H1 (cell line): ENCODE results near the gene C9orf50. TPM values are rescaled to one million over a fixed set of nuclear protein-coding genes. Genes with fewer than 3 reads are reported as not detected.

ENCODE experiments used
- CTCF ChIA-PET: fragments of 300-600 bp; sonication (Branson Sonifier 250); formaldehyde crosslinking; loops from one replicate; lab custom pipeline; 2021; ENCODE audit not compliant: partially characterized antibody; lab: Charles Lee
- POLR2A ChIA-PET: fragments of 300-600 bp; sonication (Branson Sonifier 250); formaldehyde crosslinking; loops from one replicate; lab custom pipeline; 2021; ENCODE audit warnings: inconsistent platforms; ENCODE audit not compliant: partially characterized antibody; lab: Charles Lee
- DNase-seq, 2 experiments: peaks; one replicate each; pipeline versions ENCODE4 v3.0.0 to v3.0.0-alpha.2; 2010 to 2022; ENCODE audit warnings: low spot score in 2 of 2, low read depth in 1 of 2, mixed read lengths in 1 of 2
- FAIRE-seq: peaks from 2 replicates; lab custom pipeline; 2011; peaks lifted over from hg19 to GRCh38; lab: Jason Lieb, UNC
- H2AFZ ChIP-seq: 2 replicates; pipeline ENCODE4 v1.8.1; 2012; ENCODE audit warnings: low read length, inconsistent platforms
- H2AK5ac ChIP-seq: 2 replicates; pipeline ENCODE4 v1.6.1; 2013; ENCODE audit warnings: low read depth, low read length
- H2BK120ac ChIP-seq: replicated peaks from 2 replicates; pipeline ENCODE3; 2013; ENCODE audit warnings: low read depth, low read length, inconsistent platforms
- H2BK12ac ChIP-seq: 2 replicates; pipeline ENCODE4 v1.6.1; 2013; ENCODE audit warnings: low read depth, low read length
- H2BK15ac ChIP-seq: 2 replicates; pipeline ENCODE4 v1.6.1; 2013; ENCODE audit warnings: low read length
- H2BK20ac ChIP-seq: 2 replicates; pipeline ENCODE4 v1.6.1; 2013; ENCODE audit warnings: low read length
- H2BK5ac ChIP-seq: 2 replicates; pipeline ENCODE4 v1.6.1; 2013; ENCODE audit warnings: low read depth, low read length
- H3K14ac ChIP-seq: 2 replicates; pipeline ENCODE4 v1.6.1; 2013; ENCODE audit warnings: inconsistent platforms; ENCODE audit not compliant: insufficient read length
- H3K18ac ChIP-seq: 2 replicates; pipeline ENCODE4 v1.6.1; 2013; ENCODE audit warnings: low read length; ENCODE audit errors: extremely low read depth
- H3K23ac ChIP-seq: 2 replicates; pipeline ENCODE4 v1.6.1; 2013; ENCODE audit warnings: inconsistent platforms; ENCODE audit not compliant: insufficient read length
- H3K23me2 ChIP-seq: 2 replicates; pipeline ENCODE4 v1.6.1; 2013; ENCODE audit warnings: low read depth, low read length
- H3K27ac ChIP-seq: 2 replicates; pipeline ENCODE4 v1.6.1; 2011; ENCODE audit warnings: low read depth, low read length, inconsistent platforms
- H3K27me3 ChIP-seq, 4 experiments: replicated peaks in 1 of 4; 1 replicate in 1 of 4; 2 replicates in 3 of 4; pipeline versions ENCODE4 v1.6.1 to v1.8.1; 2011 to 2013; ENCODE audit warnings: low read length in 3 of 4, mild to moderate bottlenecking in 3 of 4, inconsistent platforms in 2 of 4, mixed read lengths in 2 of 4, moderate library complexity in 1 of 4; ENCODE audit not compliant: control insufficient read depth in 3 of 4, insufficient read depth in 3 of 4; ENCODE audit errors: extremely low read depth in 1 of 4
- H3K36me3 ChIP-seq, 4 experiments: 2 replicates each; pipeline versions ENCODE4 v1.6.1 to v1.8.1; 2011 to 2013; ENCODE audit warnings: mild to moderate bottlenecking in 4 of 4, low read length in 3 of 4, moderate library complexity in 2 of 4, control low read depth in 1 of 4, inconsistent platforms in 1 of 4; ENCODE audit not compliant: insufficient read depth in 4 of 4, control insufficient read depth in 2 of 4
- H3K4ac ChIP-seq: replicated peaks from 2 replicates; pipeline ENCODE3; 2013; ENCODE audit warnings: low read length, low read depth, mixed read lengths, inconsistent platforms; ENCODE audit not compliant: insufficient read length
- H3K4me1 ChIP-seq, 4 experiments: replicated peaks in 1 of 4; 1 replicate in 1 of 4; 2 replicates in 3 of 4; pipeline versions ENCODE4 v1.6.1 to v1.8.1; 2011 to 2013; ENCODE audit warnings: low read length in 3 of 4, inconsistent platforms in 2 of 4, mixed read lengths in 1 of 4; ENCODE audit not compliant: insufficient read depth in 4 of 4, control insufficient read depth in 3 of 4
- H3K4me2 ChIP-seq, 2 experiments: 2 replicates each; pipeline versions ENCODE4 v1.6.1 to v1.8.1; 2011 to 2013; ENCODE audit warnings: low read depth in 2 of 2, low read length in 2 of 2, control low read depth in 1 of 2, inconsistent platforms in 1 of 2, mild to moderate bottlenecking in 1 of 2; ENCODE audit not compliant: insufficient read depth in 1 of 2
- H3K4me3 ChIP-seq, 4 experiments: fragments of 200-600, 300-600 bp in 1 of 4; sonication (generic), shearing (Covaris generic), sonication (Bioruptor Twin) in 1 of 4; 2 replicates each; pipeline versions ENCODE4 v1.5.1 to v1.8.1; 2011 to 2016; ENCODE audit warnings: low read length in 4 of 4, low read depth in 3 of 4, control low read depth in 2 of 4, inconsistent platforms in 2 of 4, mild to moderate bottlenecking in 2 of 4, mixed read lengths in 1 of 4, moderate library complexity in 1 of 4; ENCODE audit not compliant: insufficient read depth in 2 of 4; ENCODE audit errors: extremely low read depth in 1 of 4
- H3K56ac ChIP-seq: replicated peaks from 2 replicates; pipeline ENCODE3; 2013; ENCODE audit warnings: low read depth, mild to moderate bottlenecking, mixed read lengths, low read length, inconsistent platforms; ENCODE audit not compliant: insufficient read length
- H3K79me1 ChIP-seq: 2 replicates; pipeline ENCODE4 v1.6.1; 2013; ENCODE audit warnings: low read depth, low read length, control low read depth
- H3K79me2 ChIP-seq, 2 experiments: 2 replicates each; pipeline versions ENCODE4 v1.6.1 to v1.8.1; 2012 to 2013; ENCODE audit warnings: low read length in 2 of 2, mild to moderate bottlenecking in 2 of 2, inconsistent platforms in 1 of 2; ENCODE audit not compliant: insufficient read depth in 2 of 2, control insufficient read depth in 1 of 2
- H3K9ac ChIP-seq, 4 experiments: replicated peaks in 1 of 4; 1 replicate in 1 of 4; 2 replicates in 3 of 4; pipeline versions ENCODE4 v1.6.1 to v1.8.1; 2011 to 2013; ENCODE audit warnings: low read depth in 3 of 4, low read length in 3 of 4, control low read depth in 2 of 4, mild to moderate bottlenecking in 2 of 4, moderate library complexity in 2 of 4, inconsistent platforms in 1 of 4; ENCODE audit errors: extremely low read depth in 1 of 4
- H3K9me3 ChIP-seq, 2 experiments: 2 replicates each; pipeline versions ENCODE4 v1.6.1 to v1.8.1; 2012 to 2013; ENCODE audit warnings: mild to moderate bottlenecking in 2 of 2, moderate library complexity in 2 of 2, control low read depth in 1 of 2, inconsistent platforms in 1 of 2, low read depth in 1 of 2, low read length in 1 of 2, mixed read lengths in 1 of 2; ENCODE audit not compliant: insufficient read depth in 2 of 2
- H4K20me1 ChIP-seq, 2 experiments: replicated peaks in 1 of 2; 2 replicates each; pipeline versions ENCODE3 to v1.8.1; 2011 to 2013; ENCODE audit warnings: inconsistent platforms in 2 of 2, low read length in 2 of 2, mild to moderate bottlenecking in 1 of 2; ENCODE audit not compliant: insufficient read depth in 2 of 2, control insufficient read depth in 1 of 2
- H4K5ac ChIP-seq: 2 replicates; pipeline ENCODE4 v1.6.1; 2013; ENCODE audit warnings: low read length, low read depth, mixed read lengths, inconsistent platforms; ENCODE audit not compliant: insufficient read length
- H4K8ac ChIP-seq: 2 replicates; pipeline ENCODE4 v1.8.0; 2013; ENCODE audit warnings: mild to moderate bottlenecking, moderate library complexity, low read length, inconsistent platforms; ENCODE audit not compliant: insufficient read depth; ENCODE audit errors: extremely low read depth
- H4K91ac ChIP-seq: replicated peaks from 2 replicates; pipeline ENCODE3; 2013; ENCODE audit warnings: low read length, mixed read lengths, inconsistent platforms; ENCODE audit not compliant: insufficient read length
- BRCA1 ChIP-seq: IDR thresholded peaks from 2 replicates; pipeline ENCODE4 v1.6.1; 2012; ENCODE audit warnings: low read depth, low read length, improper control_type of control experiment
- CBX5 ChIP-seq: fragments of 300-800, 300-1000 bp; sonication (generic); IDR thresholded peaks from 2 replicates; pipeline ENCODE4 v1.7.1; 2016; ENCODE audit warnings: antibody characterized with exemption, low read length, low read depth
- EP300 ChIP-seq, 2 experiments: IDR thresholded peaks; 1 replicate in 1 of 2; 2 replicates in 1 of 2; pipeline ENCODE4 v1.6.1; 2011 to 2012; ENCODE audit warnings: low read depth in 2 of 2, low read length in 2 of 2, mild to moderate bottlenecking in 2 of 2, borderline replicate concordance in 1 of 2, inconsistent platforms in 1 of 2, moderate library complexity in 1 of 2
- MAX ChIP-seq: IDR thresholded peaks from 2 replicates; pipeline ENCODE4 v1.6.1; 2012; ENCODE audit warnings: inconsistent platforms
- POLR2AphosphoS5 ChIP-seq: IDR thresholded peaks from 2 replicates; pipeline ENCODE4 v1.6.1; 2011; ENCODE audit warnings: low read depth, low read length
- SIN3A ChIP-seq, 2 experiments: IDR thresholded peaks in 1 of 2; conservative IDR thresholded peaks in 1 of 2; 2 replicates each; pipeline ENCODE4 v1.6.1; 2011 to 2012; ENCODE audit warnings: low read length in 2 of 2, improper control_type of control experiment in 1 of 2, low read depth in 1 of 2, mild to moderate bottlenecking in 1 of 2
- SP4 ChIP-seq: IDR thresholded peaks from 2 replicates; pipeline ENCODE4 v1.6.1; 2012; ENCODE audit warnings: low read length, inconsistent platforms
- WGBS, 2 experiments: shearing (Covaris generic) in 1 of 2; methylation state at CpG; one replicate each; pipeline versions ENCODE4 v1.1.6 to v1.1.7; 2013 to 2015; ENCODE audit warnings: low lambda C conversion rate in 2 of 2, mixed read lengths in 2 of 2, inconsistent platforms in 1 of 2, low coverage in 1 of 2, missing lambda C conversion rate in 1 of 2; ENCODE audit not compliant: insufficient replicate concordance in 2 of 2, insufficient coverage in 1 of 2, insufficient read length in 1 of 2; ENCODE audit errors: extremely low coverage in 1 of 2, missing lambda C conversion rate in 1 of 2; 5-methylcytosine and 5-hydroxymethylcytosine counted together
- polyA plus RNA-seq, 7 experiments: library from polyadenylated mRNA; depleted of rRNA in 3 of 7; stranded (reverse) in 5 of 7; unstranded in 2 of 7; fragments of >200 nt in 5 of 7; fragments of 200-250 nt in 2 of 7; gene quantifications; 1 replicate in 5 of 7; 2 replicates in 1 of 7; 4 replicates in 1 of 7; pipeline versions ENCODE4 v1.2.1 to v1.2.3, GENCODE V29; 2011 to 2013; ENCODE audit warnings: missing spikeins in 2 of 7, mixed read lengths in 2 of 7
- total RNA-seq: library from RNA; stranded (reverse); fragmentation: NEBNext Ultra II Directional; extraction: Animal tissue kit (Norgen Biotek cat#: 25700); gene quantifications from 2 replicates; pipeline ENCODE4 v1.2.1, GENCODE V29; 2021

Gene C9orf50
- total and polyA plus RNA-seq, 2 of the 8 experiments (the other 6 are each of a cell fraction or from before 2014, with no cell fraction given): not detected

DNA sequence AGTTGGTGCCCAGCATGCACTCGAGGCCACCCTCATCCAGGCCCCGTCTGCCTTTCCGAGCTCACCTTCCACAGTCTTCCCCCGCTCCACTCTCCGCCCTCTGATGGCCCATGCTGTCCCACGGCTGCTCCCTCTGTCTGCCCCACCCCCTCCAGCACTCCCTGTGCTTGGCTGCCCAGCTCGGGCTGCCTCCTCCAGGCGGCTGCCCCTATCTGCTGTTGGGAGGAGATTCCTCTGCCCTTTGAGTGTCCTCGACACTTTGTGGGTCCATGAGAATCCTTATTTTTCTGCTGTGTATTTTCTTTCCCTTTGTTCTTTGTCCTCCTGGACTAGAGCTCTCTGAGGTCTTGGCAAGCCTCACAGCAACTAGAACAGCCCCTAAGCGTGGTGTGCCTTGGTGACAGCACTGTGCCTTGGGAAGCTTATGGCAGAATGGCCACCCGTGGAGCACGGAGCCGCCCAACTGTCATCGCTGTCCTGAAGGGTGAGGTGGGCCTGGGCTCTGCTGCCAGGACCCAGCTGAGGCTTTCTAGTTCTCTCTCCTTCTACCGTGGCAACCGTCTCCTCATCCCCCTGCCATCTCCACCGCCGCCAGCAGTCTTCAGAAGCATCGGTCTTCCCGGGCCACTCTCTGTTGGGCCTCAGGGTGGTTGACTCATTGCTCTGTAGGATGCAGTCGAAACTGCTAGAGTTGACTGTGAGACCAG lies 10.2 kb upstream of the C9orf50 start:
- no peak overlapping the region for H3K18ac ChIP-seq
- no peak overlapping the region for H3K4me3 ChIP-seq
- no peak overlapping the region for H3K27ac ChIP-seq
- no peak for DNase-seq
- TF ChIP-seq SIN3A (conservative IDR thresholded peaks at IDR 0.05 in 1 of 2, IDR thresholded peaks at IDR 0.05 in 1 of 2; ENCODE audit: low read depth in 1 of 2, low read length in 2 of 2) (no peak), EP300 (IDR thresholded peaks at IDR 0.05; ENCODE audit: borderline replicate concordance in 1 of 2, low read depth in 2 of 2, low read length in 2 of 2) (peak in 1 of 2 experiments; percentile 37; a peak in 1 of 3 replicates), BRCA1 (no peak), CBX5 (no peak), POLR2AphosphoS5 (0 out of 2 replicates have a peak, but pooled peaks have one; percentile 11), SP4 (no peak), MAX (no peak)
- H2BK15ac ChIP-seq: no peak overlapping the region
- no peak overlapping the region for H2BK120ac ChIP-seq
- H2BK12ac ChIP-seq: no peak overlapping the region
- H4K91ac ChIP-seq: no peak overlapping the region
- no peaks in the 10 kb centered on the region for H3K9me3 ChIP-seq
- 87% methylated on average over 21 of the region's 21 CpGs; no CpG with 5 or more reads in 1 of the 2 experiments for WGBS, 2 experiments
- peaks cover 52 to 77% of the 10 kb centered on the region in 2 experiments for H3K79me2 ChIP-seq
- 0 out of 2 replicates have a peak overlapping the region, but pooled peaks have one; percentile 52 for H2BK5ac ChIP-seq
- H3K56ac ChIP-seq: no peak overlapping the region
- H2AFZ ChIP-seq: no peak overlapping the region
- peak overlapping the region in 1 of 4 experiments; percentile 1; a peak in 3 of 7 replicates for H3K9ac ChIP-seq
- no peak overlapping the region; the same call in 1 of the 2 replicates for H4K8ac ChIP-seq
- peaks cover 57 to 83% of the 10 kb centered on the region in 2 experiments for H4K20me1 ChIP-seq
- no peak for FAIRE-seq
- CTCF ChIA-PET: interaction anchor here (0.6 to 4.4 kb wide), 14 partner anchors 10 to 773 kb away, joined by 3 to 18 read pairs (median 4); partner anchors contain the start of genes ASB6 and C9orf50
- H3K23ac ChIP-seq: no peak overlapping the region
- no peak overlapping the region for H4K5ac ChIP-seq
- no peak overlapping the region; a peak in 1 of 4 replicates for H3K4me2 ChIP-seq
- peaks cover 43% of the 10 kb centered on the region for H3K79me1 ChIP-seq
- H3K27me3 ChIP-seq: no peaks in the 10 kb centered on the region
- H3K36me3 ChIP-seq: peaks cover 13 to 44% (median 27%) of the 10 kb centered on the region in 4 experiments
- H3K4ac ChIP-seq: no peak overlapping the region
- H3K23me2 ChIP-seq: peaks cover 11% of the 10 kb centered on the region
- H3K14ac ChIP-seq: no peak overlapping the region
- peaks cover 10 to 18% (median 10%) of the 10 kb centered on the region in 4 experiments for H3K4me1 ChIP-seq
- POLR2A ChIA-PET: interaction anchor here (1.4 to 8.4 kb wide), 3 partner anchors 8 to 67 kb away, joined by 5 to 95 read pairs (median 7); partner anchors contain the start of genes ASB6 and C9orf50
- no peak overlapping the region for H2AK5ac ChIP-seq
- H2BK20ac ChIP-seq: no peak overlapping the region
